HG03558 (cell line): Measurements from ENCODE around the gene IL22RA1.

Experiments used
- ATAC-seq: cut with Tn5 transposase; IDR thresholded peaks from one replicate; pipeline ENCODE4 v1.9.1; 2021; ENCODE audit warnings: moderate number of reproducible peaks; ENCODE audit not compliant: unreplicated experiment; ENCODE audit errors: extremely low read depth

The IL22RA1 gene

GRCh38 chr1:24101796-24102586 lies 40.9 kb downstream of the IL22RA1 start:
- ATAC-seq = no peak

DNA sequence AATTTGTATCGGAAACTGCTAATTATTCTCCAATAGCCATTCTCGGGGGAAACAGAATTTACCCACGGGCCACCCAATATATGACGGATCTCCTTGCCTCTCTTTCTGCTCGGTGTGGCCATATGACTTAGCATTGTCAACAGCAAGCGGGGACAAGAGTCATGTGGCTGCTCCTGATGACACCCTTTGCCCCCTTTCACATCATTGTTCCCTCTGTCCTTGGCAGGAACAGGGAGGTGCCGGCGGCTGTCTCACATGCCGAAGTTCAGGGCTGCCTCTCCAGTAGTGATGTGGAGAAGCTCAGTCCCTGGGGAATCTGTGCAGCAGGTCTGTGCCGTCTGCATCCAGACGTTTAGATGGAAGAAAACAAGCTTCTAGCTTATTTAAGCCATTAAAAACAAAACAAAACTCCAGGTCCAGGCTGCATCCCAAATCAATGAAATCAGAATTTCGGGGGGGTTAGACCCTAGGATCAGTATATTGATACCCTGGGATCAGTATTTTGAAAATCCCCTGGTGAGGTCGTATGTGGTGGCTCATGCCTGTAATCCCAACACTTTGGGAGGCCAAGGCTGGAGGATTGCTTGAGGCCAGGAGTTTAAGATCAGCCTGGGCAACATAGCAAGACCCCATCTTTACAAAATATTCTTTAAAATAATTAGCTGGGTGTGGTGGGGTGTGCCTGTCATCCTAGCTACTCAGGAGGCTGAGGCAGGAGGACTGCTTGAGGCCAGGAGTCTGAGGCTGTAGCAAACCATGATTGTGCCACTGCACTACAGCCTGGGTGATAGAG lies 41.8 kb downstream of the IL22RA1 start:
- ATAC-seq = no peak

GRCh38 chr1:24098943-24099638 lies 43.8 kb downstream of the IL22RA1 start:
- no peak for ATAC-seq

DNA sequence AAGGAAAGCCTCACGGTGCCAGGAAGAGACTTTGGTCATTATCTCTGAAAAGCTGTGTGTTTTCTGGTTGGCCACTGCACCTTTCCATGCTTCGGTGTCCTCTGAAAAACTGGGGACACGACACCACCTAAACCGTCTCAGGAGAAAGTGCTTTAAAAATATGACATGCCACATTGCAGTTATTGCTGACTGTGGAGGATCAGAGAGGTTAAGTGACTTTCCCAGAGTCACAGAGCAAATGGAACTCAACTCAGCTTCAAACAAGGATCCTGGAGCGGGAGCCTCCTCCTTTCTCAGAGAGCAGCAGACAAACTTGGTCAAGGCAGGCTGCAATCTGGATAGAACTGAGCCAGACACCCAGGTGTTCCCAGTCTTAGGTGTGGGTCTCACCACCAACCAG lies 44.8 kb downstream of the IL22RA1 start:
- no peak for ATAC-seq

GRCh38 chr1:24097663-24098062 lies 45.3 kb downstream of the IL22RA1 start:
- no peak for ATAC-seq

- ATAC-seq = no peak
Measured at GRCh38 chr1:24096739-24097103, 46.2 kb downstream of the IL22RA1 start.

- no peak for ATAC-seq
Measured at GRCh38 chr1:24096009-24096738, 46.8 kb downstream of the IL22RA1 start.

DNA sequence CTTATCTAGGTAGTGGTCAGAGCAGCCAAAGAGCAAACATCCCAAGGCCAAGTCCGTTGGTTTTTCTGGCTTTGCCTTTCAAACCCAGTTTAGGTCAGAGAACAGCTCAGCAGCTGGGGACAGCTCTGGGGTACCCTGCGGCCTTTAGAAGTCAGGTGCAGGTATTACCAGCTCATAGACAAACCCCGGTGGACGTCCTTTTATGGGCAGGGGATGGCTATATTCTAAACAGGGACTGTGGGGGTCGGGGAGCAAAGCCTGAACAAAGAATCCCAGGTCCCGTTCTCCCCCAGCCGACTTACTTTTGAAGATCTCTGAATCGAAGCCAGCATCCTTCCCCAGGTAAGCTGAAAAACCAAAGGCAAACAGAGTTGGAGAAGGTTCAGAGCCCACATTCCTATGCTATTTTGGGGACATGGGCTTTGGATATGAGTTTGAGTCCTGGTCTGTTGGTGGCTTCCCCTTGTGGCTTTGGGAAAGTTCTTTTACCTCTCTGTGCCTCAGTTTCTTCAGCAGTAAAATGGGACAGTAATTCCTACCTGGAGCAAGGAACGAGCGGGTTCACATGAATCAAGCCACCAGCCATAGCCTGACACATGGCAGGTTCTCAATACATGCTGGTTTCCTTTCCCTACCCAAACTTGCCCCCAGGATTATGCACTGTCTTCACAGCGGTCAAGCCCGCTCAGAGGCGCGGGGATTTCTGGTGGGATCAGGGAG lies 47.6 kb downstream of the IL22RA1 start:
- no peak for ATAC-seq

GRCh38 chr1:24094554-24094953 lies 48.4 kb downstream of the IL22RA1 start:
- ATAC-seq = no peak

DNA sequence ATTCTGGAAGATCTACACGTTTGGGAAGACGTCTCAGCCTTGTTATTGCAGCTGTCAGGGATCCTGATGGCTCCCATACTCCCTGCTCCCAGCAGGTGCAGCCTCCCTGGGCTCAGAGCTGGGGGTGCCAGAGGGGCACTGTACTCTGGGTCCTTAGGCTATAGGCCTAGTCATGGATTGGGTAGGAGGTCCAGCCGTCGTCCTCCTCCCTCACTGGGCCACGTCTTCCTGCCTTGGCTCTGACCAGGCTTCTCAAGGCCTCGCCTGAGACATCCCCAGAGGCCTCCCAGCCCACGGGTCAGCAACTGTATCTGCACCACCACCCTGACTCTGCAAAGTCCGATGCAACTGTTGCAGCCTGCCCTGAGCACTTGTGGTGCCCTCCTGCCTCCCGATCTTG lies 49.2 kb downstream of the IL22RA1 start:
- ATAC-seq = no peak

DNA sequence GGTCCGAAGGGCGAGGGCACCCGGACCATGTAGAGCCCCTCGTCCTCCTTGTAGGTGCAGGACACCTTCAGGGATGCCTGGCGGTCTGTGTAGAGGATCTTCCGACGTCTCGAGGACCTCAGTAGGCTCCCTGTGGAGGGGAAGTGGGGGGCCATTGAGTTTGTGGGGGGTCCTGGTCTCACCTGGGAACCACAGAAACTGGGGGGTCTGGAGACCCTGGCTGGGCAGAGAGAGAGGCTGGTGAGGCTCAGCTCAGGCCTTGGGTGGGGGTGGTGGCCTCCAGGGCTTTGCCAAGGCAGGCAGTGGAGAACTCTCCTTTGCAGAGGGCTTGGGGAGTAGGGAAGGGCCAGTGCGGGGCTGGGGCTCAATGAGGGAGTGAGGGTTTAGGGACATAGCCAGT lies 50.0 kb downstream of the IL22RA1 start:
- ATAC-seq = no peak

- no peak for ATAC-seq
Measured at GRCh38 chr1:24091971-24092482, 50.9 kb downstream of the IL22RA1 start.

DNA sequence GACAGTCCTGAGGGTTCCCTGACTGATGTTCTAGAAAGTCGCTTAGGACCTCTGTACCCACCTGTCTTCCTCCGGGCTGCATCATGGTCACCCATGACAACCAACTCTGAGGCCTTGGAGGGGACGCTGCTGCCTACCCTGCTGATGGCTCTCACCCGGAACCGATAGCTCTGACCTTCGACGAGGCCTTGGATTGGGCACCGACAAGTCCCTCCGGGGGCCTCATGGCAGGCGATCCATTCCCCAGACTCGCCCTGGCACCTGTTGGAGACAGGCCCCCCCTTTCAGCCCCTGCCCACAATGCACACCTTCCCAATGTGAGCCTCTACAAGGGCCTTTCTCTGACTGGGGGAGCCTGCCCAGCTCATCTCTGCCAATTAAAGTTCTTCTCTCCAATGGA lies 52.2 kb downstream of the IL22RA1 start:
- ATAC-seq = no peak

DNA sequence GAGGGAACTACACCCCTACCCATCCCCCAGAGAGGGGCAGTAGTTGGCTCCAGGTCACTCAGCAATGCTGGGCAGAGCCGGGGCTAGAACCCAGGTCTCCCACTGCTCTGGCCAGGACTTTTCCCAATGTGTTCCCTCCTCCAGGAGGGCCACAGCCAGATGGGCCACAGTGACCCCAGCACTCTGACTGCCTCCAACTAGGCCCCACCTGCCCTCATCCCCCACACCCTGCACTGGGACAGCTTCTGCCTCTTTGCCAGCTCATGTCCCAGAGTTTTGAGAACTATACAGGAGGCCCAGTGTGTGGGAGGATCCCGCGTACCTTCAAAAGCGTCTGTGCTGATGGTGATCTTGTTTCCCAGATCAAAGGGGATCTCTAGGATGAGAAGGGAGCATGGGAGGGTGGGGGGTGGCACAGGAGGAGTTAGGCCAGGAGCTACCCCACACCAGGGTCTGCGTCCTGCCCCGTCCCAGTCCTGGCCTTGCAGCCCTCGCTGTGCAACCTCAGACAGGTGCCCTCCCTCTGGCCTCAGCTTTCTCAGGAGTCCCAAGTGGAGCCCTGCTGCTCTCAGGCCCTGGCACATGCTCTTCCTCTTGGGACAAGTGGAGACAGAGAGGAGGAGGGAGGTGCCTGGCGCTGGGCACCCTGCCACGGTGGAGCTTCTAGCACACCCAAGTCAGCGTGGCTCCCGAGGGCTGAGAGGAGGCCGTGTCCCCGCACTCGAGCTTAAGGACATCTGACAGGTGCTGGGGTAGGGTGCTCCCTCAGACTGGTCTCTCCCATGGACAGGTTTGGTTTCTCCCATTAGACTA lies 53.0 kb downstream of the IL22RA1 start:
- ATAC-seq = no peak

GRCh38 chr1:24089027-24089742 lies 53.8 kb downstream of the IL22RA1 start:
- no peak for ATAC-seq

GRCh38 chr1:24086466-24086865 lies 56.5 kb downstream of the IL22RA1 start:
- no peak for ATAC-seq

- no peak for ATAC-seq
Measured at GRCh38 chr1:24085546-24085945, 57.4 kb downstream of the IL22RA1 start.

GRCh38 chr1:24085007-24085406 lies 57.9 kb downstream of the IL22RA1 start:
- no peak for ATAC-seq
